AG04449 (cell line): ENCODE data around the gene BRS3.

Source experiments
- CTCF ChIA-PET: fragments of 350-600 bp; formaldehyde crosslinking; extraction: SDS; loops from one replicate; lab custom pipeline; 2021; ENCODE audit warnings: antibody characterized with exemption; lab: Yijun Ruan, JAX
- POLR2A ChIA-PET: fragments of 400-600, 350-600 bp; formaldehyde crosslinking; extraction: SDS; loops from one replicate; lab custom pipeline; 2020; ENCODE audit warnings: antibody characterized with exemption, inconsistent platforms; lab: Yijun Ruan, JAX
- DNase-seq: peaks from one replicate; pipeline ENCODE4 v3.0.0-alpha.2; 2010; ENCODE audit warnings: low read depth, low spot score
- H3K4me3 ChIP-seq: 2 replicates; pipeline ENCODE4 v1.5.1; 2011; ENCODE audit warnings: low read depth, mild to moderate bottlenecking, control low read depth, low read length
- CTCF ChIP-seq: IDR thresholded peaks from one replicate; pipeline ENCODE4 v1.5.1; 2011; ENCODE audit warnings: mild to moderate bottlenecking, moderate library complexity, low read length, control low read depth, inconsistent platforms; ENCODE audit not compliant: insufficient read depth; ENCODE audit errors: missing control alignments

Gene BRS3

GRCh38 chrX:136541294-136541693 is 53.5 kb downstream of the BRS3 start:
- POLR2A ChIA-PET: no interaction called here
- DNase-seq: no peak
- CTCF ChIA-PET: no interaction called here
- H3K4me3 ChIP-seq: no peak overlapping the region
- TF ChIP-seq CTCF: no peak

- ChIA-PET POLR2A (interaction anchor here (0.7 kb wide), 1 partner anchor 11 kb away, joined by 3 read pairs; no protein-coding TSS in a partner anchor), CTCF (no interaction called here)
- H3K4me3 ChIP-seq: no peak overlapping the region
- TF ChIP-seq CTCF: no peak
- no peak for DNase-seq
Observed at GRCh38 chrX:136542281-136542680, 54.5 kb downstream of the BRS3 start.
